ENCODE data around the gene AGAP1.

The AGAP1 gene

DNA sequence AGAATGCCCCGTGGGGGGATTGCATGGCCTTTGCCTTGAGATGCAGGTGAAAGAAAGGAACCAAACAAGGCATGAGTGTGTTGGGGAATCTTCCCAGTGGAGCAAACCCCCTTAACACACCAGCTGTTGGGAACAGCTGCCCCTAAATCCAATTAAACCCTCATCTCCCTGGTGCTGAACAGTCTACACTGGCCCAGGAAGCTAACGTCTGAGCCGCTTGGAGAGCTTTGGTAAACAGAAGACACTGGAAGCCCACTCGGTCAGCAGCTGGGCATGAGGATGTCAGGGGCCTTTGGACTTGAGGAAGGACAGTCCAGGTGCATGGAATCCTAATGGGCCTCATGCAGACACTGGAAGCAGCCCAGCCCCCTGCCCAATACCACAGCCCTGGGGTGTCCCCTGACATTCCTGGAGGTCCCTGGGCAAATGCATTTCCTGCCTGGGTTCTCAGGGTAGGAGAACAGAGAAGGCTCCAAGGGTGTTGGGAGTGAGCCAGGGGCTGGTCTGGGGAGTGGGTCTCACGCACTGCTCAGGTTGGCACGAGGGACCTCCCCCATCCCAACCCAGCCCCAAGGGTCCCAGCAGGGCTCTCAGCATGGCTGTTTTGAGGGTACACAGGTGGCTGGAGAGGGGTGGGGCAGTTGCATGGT is 636.6 kb downstream of the AGAP1 start:
- TF ChIP-seq POLR2AphosphoS5 (IDR thresholded peaks at IDR 0.05; ENCODE audit: low read depth, low read length) (no peak), FOXP2 (optimal IDR thresholded peaks at IDR 0.05; ENCODE audit: borderline replicate concordance, extremely low read depth, extremely low read length, insufficient read depth) (no peak), TAF1 (IDR thresholded peaks at IDR 0.05; ENCODE audit: borderline replicate concordance, insufficient read depth, low read length) (no peak), SIN3A (IDR thresholded peaks at IDR 0.05; ENCODE audit: borderline replicate concordance, insufficient read depth, low read length) (no peak)
- TF ChIP-seq, protein P1, sequence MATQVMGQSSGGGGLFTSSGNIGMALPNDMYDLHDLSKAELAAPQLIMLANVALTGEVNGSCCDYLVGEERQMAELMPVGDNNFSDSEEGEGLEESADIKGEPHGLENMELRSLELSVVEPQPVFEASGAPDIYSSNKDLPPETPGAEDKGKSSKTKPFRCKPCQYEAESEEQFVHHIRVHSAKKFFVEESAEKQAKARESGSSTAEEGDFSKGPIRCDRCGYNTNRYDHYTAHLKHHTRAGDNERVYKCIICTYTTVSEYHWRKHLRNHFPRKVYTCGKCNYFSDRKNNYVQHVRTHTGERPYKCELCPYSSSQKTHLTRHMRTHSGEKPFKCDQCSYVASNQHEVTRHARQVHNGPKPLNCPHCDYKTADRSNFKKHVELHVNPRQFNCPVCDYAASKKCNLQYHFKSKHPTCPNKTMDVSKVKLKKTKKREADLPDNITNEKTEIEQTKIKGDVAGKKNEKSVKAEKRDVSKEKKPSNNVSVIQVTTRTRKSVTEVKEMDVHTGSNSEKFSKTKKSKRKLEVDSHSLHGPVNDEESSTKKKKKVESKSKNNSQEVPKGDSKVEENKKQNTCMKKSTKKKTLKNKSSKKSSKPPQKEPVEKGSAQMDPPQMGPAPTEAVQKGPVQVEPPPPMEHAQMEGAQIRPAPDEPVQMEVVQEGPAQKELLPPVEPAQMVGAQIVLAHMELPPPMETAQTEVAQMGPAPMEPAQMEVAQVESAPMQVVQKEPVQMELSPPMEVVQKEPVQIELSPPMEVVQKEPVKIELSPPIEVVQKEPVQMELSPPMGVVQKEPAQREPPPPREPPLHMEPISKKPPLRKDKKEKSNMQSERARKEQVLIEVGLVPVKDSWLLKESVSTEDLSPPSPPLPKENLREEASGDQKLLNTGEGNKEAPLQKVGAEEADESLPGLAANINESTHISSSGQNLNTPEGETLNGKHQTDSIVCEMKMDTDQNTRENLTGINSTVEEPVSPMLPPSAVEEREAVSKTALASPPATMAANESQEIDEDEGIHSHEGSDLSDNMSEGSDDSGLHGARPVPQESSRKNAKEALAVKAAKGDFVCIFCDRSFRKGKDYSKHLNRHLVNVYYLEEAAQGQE (IDR thresholded peaks at IDR 0.05; ENCODE audit: insufficient read depth in 1 of 2, low read depth in 2 of 2, low read length in 2 of 2), result no peak

DNA sequence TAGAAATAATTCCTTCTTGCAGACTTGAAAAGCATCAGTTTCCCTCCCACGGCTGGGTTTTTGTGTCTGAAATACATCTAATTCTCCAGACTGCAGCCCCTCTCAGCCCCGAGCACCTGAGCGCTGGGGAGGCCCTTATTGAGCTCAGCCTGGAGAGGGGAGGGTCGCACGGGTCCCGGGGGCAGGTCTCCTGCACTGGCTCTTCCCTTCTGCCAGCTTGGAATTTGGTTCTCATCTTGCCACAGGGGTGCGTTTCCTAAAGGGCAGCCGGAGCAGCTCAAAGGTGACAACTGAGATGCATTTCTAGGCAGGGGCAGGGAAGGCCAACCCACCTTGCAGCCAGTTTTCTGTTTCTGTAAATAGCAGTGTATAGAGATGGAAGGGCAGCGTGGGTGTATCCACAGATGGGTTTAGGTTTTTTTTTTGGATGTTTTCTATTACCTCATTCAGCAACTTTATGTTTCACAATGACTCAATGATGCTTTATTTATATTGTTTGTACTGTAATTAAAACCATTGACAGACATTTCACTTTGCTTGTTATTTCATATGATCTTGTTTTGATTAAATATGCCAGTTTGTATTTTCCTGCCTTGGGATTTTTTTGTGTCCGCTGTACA is 637.3 kb downstream of the AGAP1 start:
- TF ChIP-seq FOXP2 (optimal IDR thresholded peaks at IDR 0.05; ENCODE audit: borderline replicate concordance, extremely low read depth, extremely low read length, insufficient read depth) (no peak), TAF1 (IDR thresholded peaks at IDR 0.05; ENCODE audit: borderline replicate concordance, insufficient read depth, low read length) (no peak), POLR2AphosphoS5 (IDR thresholded peaks at IDR 0.05; ENCODE audit: low read depth, low read length) (no peak), SIN3A (IDR thresholded peaks at IDR 0.05; ENCODE audit: borderline replicate concordance, insufficient read depth, low read length) (no peak)
- TF ChIP-seq, protein P1 (IDR thresholded peaks at IDR 0.05; ENCODE audit: insufficient read depth in 1 of 2, low read depth in 2 of 2, low read length in 2 of 2), result no peak

DNA sequence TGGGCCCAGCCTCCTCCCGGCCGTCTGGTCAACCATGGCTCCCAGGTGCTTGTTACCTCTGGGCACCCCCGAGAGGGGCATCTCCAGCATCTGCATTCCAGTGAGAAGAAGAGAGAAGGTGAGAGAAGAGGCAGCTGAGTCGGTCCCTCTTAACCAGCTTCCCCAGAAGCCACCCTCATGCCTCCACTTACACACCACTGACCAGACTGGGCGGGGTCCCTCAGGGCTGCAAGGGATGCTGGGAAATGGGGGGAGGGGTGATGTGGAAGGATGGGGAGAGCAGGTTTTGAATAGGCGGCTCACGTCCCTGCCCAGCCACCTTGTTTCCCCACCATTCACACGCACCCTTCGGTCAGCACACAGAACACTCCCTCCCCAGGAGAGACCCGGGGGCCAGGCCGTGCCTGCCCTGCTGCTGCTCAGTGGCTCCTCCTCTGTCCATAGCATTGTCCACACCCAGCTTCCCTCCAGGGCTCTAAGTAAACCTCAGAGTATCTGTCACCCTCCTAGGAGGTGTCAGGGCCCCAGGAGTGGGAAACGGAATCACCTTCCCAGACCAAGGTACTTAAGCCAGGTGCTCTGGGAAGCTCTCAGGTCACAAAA is 639.7 kb downstream of the AGAP1 start:
- TF ChIP-seq FOXP2 (optimal IDR thresholded peaks at IDR 0.05; ENCODE audit: borderline replicate concordance, extremely low read depth, extremely low read length, insufficient read depth) (no peak), POLR2AphosphoS5 (IDR thresholded peaks at IDR 0.05; ENCODE audit: low read depth, low read length) (no peak), TAF1 (IDR thresholded peaks at IDR 0.05; ENCODE audit: borderline replicate concordance, insufficient read depth, low read length) (no peak), SIN3A (IDR thresholded peaks at IDR 0.05; ENCODE audit: borderline replicate concordance, insufficient read depth, low read length) (no peak)
- TF ChIP-seq, protein P1 (IDR thresholded peaks at IDR 0.05; ENCODE audit: insufficient read depth in 1 of 2, low read depth in 2 of 2, low read length in 2 of 2), result no peak

DNA sequence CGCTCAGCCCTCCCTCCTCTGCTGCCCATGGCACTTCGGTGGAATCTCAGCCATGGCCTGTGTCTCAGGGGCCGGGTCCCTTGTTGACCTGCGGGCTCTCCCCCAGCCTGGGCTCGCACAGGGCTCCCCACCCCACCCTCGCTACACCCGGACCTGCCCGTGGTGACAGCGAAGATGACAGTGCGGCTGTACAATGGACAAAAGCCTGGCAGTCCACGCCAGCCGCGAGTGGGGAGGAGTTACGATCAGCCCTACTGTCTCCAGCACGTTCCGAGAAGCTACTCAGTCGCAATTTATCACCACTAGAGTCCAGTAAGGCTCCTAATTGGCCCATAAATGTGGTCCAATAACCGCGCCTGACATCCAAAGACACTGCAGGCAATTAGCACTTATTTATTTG is 642.7 kb downstream of the AGAP1 start:
- TF ChIP-seq SIN3A (IDR thresholded peaks at IDR 0.05; ENCODE audit: borderline replicate concordance, insufficient read depth, low read length) (no peak), TAF1 (IDR thresholded peaks at IDR 0.05; ENCODE audit: borderline replicate concordance, insufficient read depth, low read length) (no peak), POLR2AphosphoS5 (IDR thresholded peaks at IDR 0.05; ENCODE audit: low read depth, low read length) (no peak), FOXP2 (optimal IDR thresholded peaks at IDR 0.05; ENCODE audit: borderline replicate concordance, extremely low read depth, extremely low read length, insufficient read depth) (no peak)
- TF ChIP-seq, protein P1 (IDR thresholded peaks at IDR 0.05; ENCODE audit: insufficient read depth in 1 of 2, low read depth in 2 of 2, low read length in 2 of 2), result no peak
